GDM1 (cell line): ENCODE data around the gene ZCCHC12.

ENCODE experiments used
- DNase-seq: peaks from one replicate; lab custom pipeline; 2025; lab: John Stamatoyannopoulos, UW

ZCCHC12 gene

DNA sequence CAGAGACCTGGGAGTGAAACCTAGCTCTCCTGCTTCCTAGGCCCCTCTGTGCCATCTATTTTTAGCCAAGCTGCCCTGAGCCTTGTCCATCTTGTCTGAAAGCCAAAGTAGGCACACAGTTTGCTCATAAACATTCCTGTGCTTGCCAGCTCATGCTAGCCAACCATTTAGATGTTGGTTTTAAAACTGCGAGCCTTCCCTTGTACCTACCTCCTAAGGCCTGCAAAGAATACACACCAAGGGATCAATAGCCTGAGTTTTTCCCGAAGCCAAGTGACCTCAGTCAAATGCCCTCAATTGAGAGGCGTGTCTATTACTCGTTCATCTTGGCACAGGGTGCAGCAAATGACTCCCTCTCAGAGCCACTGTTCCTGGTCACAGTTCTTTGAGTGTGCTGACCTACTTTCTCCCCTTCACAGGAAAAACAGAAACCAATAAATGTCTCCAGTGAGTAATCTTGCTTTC, 48.5 kb downstream of the ZCCHC12 start:
- DNase-seq = no peak
